Upper lobe of right lung (tissue), 1 donor: ENCODE data around the gene CNTN4. TPM values are rescaled to one million over a fixed set of nuclear protein-coding genes. Genes with fewer than 3 reads are reported as not detected.

ENCODE experiments used
- ATAC-seq: fragments of 200-7000 bp; cut with Tn5 transposase; one replicate; pipeline ENCODE4 v1.9.1; 2020; ENCODE audit warnings: mild to moderate bottlenecking, moderate library complexity
- DNase-seq: peaks from one replicate; pipeline ENCODE4 v3.0.0-alpha.2; 2020
- H3K27ac ChIP-seq: fragments of 200-600 bp; one replicate; pipeline ENCODE4 v1.8.0; 2022
- H3K27me3 ChIP-seq: fragments of 200-600 bp; one replicate; pipeline ENCODE4 v1.8.0; 2022; ENCODE audit warnings: mild to moderate bottlenecking
- H3K36me3 ChIP-seq: fragments of 200-600 bp; one replicate; pipeline ENCODE4 v1.8.0; 2022
- H3K4me1 ChIP-seq: fragments of 200-600 bp; one replicate; pipeline ENCODE4 v1.8.0; 2022
- H3K4me3 ChIP-seq: fragments of 200-600 bp; one replicate; pipeline ENCODE4 v1.8.0; 2022; ENCODE audit warnings: mild to moderate bottlenecking
- H3K9me3 ChIP-seq: fragments of 200-600 bp; one replicate; pipeline ENCODE4 v1.8.0; 2022
- CTCF ChIP-seq: fragments of 200-600 bp; IDR thresholded peaks from one replicate; pipeline ENCODE4 v1.8.0; 2022; ENCODE audit warnings: antibody characterized with exemption
- intact Hi-C: fragments of 100-400 bp; cut with DNase I; formaldehyde crosslinking; loops from one replicate; pipeline ENCODE4 v1.11.0; 2022
- total RNA-seq: library from RNA; stranded (reverse); fragmentation: NEBNext Ultra II Directional; extraction: Animal tissue kit (Norgen Biotek cat#: 25700); gene quantifications from one replicate; pipeline ENCODE4 v1.2.1, GENCODE V29; 2021
- donor health status: DM: no; HTN: yes; CAD: no; lungs with severe emphysema.

Gene CNTN4
- total RNA-seq, 1 donor from 2014 or later = 11.3 TPM

GRCh38 chr3:2468816-2469215 lies 370.1 kb downstream of the CNTN4 start:
- H3K9me3 ChIP-seq = no peaks in the 10 kb centered on the region
- no peak for TF ChIP-seq CTCF
- DNase-seq (no peak), ATAC-seq (no peak)
- H3K4me1 ChIP-seq = no peaks in the 10 kb centered on the region
- intact Hi-C loops = no loop called here
- no peaks in the 10 kb centered on the region for H3K27me3 ChIP-seq
- no peaks in the 10 kb centered on the region for H3K36me3 ChIP-seq
- H3K4me3 ChIP-seq = no peak overlapping the region
- H3K27ac ChIP-seq = no peak overlapping the region

GRCh38 chr3:2476996-2477395 lies 378.3 kb downstream of the CNTN4 start:
- TF ChIP-seq CTCF = no peak
- intact Hi-C loops = no loop called here
- Histone ChIP-seq H3K4me3 (no peak overlapping the region), H3K27me3 (no peaks in the 10 kb centered on the region), H3K36me3 (no peaks in the 10 kb centered on the region), H3K9me3 (no peaks in the 10 kb centered on the region), H3K27ac (no peak overlapping the region), H3K4me1 (no peaks in the 10 kb centered on the region)
- peak; percentile 85 for ATAC-seq
- no peak for DNase-seq

- TF ChIP-seq CTCF = no peak
- H3K4me3 ChIP-seq = no peak overlapping the region
- H3K9me3 ChIP-seq = no peaks in the 10 kb centered on the region
- intact Hi-C loops = no loop called here
- no peak for ATAC-seq
- no peaks in the 10 kb centered on the region for H3K36me3 ChIP-seq
- H3K4me1 ChIP-seq = no peaks in the 10 kb centered on the region
- no peak for DNase-seq
- no peaks in the 10 kb centered on the region for H3K27me3 ChIP-seq
- H3K27ac ChIP-seq = no peak overlapping the region
Observed at GRCh38 chr3:2477620-2478019, 379.0 kb downstream of the CNTN4 start.

- H3K4me3 ChIP-seq = no peak overlapping the region
- intact Hi-C loops = no loop called here
- TF ChIP-seq CTCF = no peak
- H3K36me3 ChIP-seq = no peaks in the 10 kb centered on the region
- ATAC-seq (peak; percentile 25), DNase-seq (no peak)
- no peak overlapping the region for H3K27ac ChIP-seq
- H3K9me3 ChIP-seq = no peaks in the 10 kb centered on the region
- no peaks in the 10 kb centered on the region for H3K27me3 ChIP-seq
- no peaks in the 10 kb centered on the region for H3K4me1 ChIP-seq
Observed at GRCh38 chr3:2484162-2485026, 385.7 kb downstream of the CNTN4 start.

GRCh38 chr3:2485027-2485375 lies 386.3 kb downstream of the CNTN4 start:
- no peaks in the 10 kb centered on the region for H3K9me3 ChIP-seq
- H3K4me1 ChIP-seq = no peaks in the 10 kb centered on the region
- no peaks in the 10 kb centered on the region for H3K27me3 ChIP-seq
- no peak overlapping the region for H3K27ac ChIP-seq
- no peak overlapping the region for H3K4me3 ChIP-seq
- DNase-seq (no peak), ATAC-seq (peak; percentile 39)
- intact Hi-C loops = no loop called here
- TF ChIP-seq CTCF = no peak
- H3K36me3 ChIP-seq = no peaks in the 10 kb centered on the region
